ENCODE data around the gene SUGCT. TPM values are rescaled to one million over a fixed set of nuclear protein-coding genes. Genes with fewer than 3 reads are reported as not detected.

SUGCT gene
- total RNA-seq, 3 donors from 2014 or later (not counting 1 experiment from before 2014, with no cell fraction given), result 0.40 to 0.59 TPM; not detected in 1

DNA sequence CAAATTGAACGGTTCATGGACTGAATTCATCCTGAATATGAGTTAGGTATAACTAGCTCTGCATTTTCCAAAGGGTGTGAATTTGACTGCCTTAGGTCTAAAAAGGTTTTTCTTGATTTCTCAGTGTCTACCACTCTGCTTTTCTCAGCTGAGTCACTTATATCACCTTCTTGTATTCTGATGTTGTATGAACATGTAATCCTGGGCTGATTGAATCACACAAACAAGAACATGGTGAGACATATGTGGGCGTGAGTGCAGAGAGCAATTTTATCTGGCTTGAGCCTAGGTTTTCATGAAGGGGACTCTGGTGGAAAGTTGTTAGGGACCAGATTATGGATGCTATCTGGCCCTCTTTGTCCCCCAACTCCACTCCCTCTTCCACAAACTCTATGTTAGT is 239.8 kb downstream of the SUGCT start:
- Mint-ChIP-seq H3K36me3 (no peaks in the 10 kb centered on the region), H3K27ac (no peak overlapping the region), H3K9me3 (peaks cover 0 to 5% of the 10 kb centered on the region in 2 donors), H3K4me3 (no peak overlapping the region), H3K27me3 (ENCODE audit: low read depth in 2 of 2) (no peaks in the 10 kb centered on the region), H3K4me1 (no peaks in the 10 kb centered on the region)
- Histone ChIP-seq H3K27me3 (ENCODE audit: control insufficient read depth, insufficient read depth, low read length) (no peaks in the 10 kb centered on the region), H3K4me1 (ENCODE audit: control insufficient read depth, insufficient read depth, low read length) (no peaks in the 10 kb centered on the region), H3K36me3 (ENCODE audit: control insufficient read depth, insufficient read depth, low read length) (no peaks in the 10 kb centered on the region), H3K9me3 (ENCODE audit: control insufficient read depth, insufficient read depth, low read length) (no peaks in the 10 kb centered on the region), H3K27ac (ENCODE audit: low read length) (no peak overlapping the region), H3K4me3 (ENCODE audit: low read length) (no peak overlapping the region)
- TF ChIP-seq CTCF (IDR thresholded peaks at IDR 0.05), result no peak
- DNase-seq (no peak), ATAC-seq (no peak)
- WGBS (ENCODE audit: insufficient coverage), result 76% methylated on average over 2 of the region's 2 CpGs
- intact Hi-C loops (cut with micrococcal nuclease), result no loop called here

- no peak for ATAC-seq
- intact Hi-C loops (cut with micrococcal nuclease), result no loop called here
- H3K9me3 ChIP-seq (ENCODE audit: control insufficient read depth, insufficient read depth, low read length), result no peaks in the 10 kb centered on the region
- TF ChIP-seq CTCF (IDR thresholded peaks at IDR 0.05), result no peak
- H3K27me3 ChIP-seq (ENCODE audit: control insufficient read depth, insufficient read depth, low read length), result no peaks in the 10 kb centered on the region
- peaks cover 0 to 5% of the 10 kb centered on the region in 2 donors for H3K9me3 Mint-ChIP-seq
- DNase-seq, result no peak
- 90% methylated on average over 4 of the region's 4 CpGs for whole genome bisulfite sequencing (ENCODE audit: insufficient coverage)
- no peak overlapping the region for H3K27ac Mint-ChIP-seq
- no peak overlapping the region for H3K27ac ChIP-seq (ENCODE audit: low read length)
- H3K27me3 Mint-ChIP-seq (ENCODE audit: low read depth in 2 of 2), result no peaks in the 10 kb centered on the region
- H3K4me3 ChIP-seq (ENCODE audit: low read length), result no peak overlapping the region
- H3K4me1 Mint-ChIP-seq, result no peaks in the 10 kb centered on the region
- H3K4me3 Mint-ChIP-seq, result no peak overlapping the region
- H3K4me1 ChIP-seq (ENCODE audit: control insufficient read depth, insufficient read depth, low read length), result no peaks in the 10 kb centered on the region
- no peaks in the 10 kb centered on the region for H3K36me3 Mint-ChIP-seq
- no peaks in the 10 kb centered on the region for H3K36me3 ChIP-seq (ENCODE audit: control insufficient read depth, insufficient read depth, low read length)
These were observed 245.3 kb downstream of the SUGCT start for GRCh38 chr7:40380111-40380510.

GRCh38 chr7:40382145-40382544 is 247.3 kb downstream of the SUGCT start:
- no CpG with 5 or more reads among the region's 1 CpG for WGBS (ENCODE audit: insufficient coverage)
- DNase-seq (no peak), ATAC-seq (no peak)
- Histone ChIP-seq H3K4me1 (ENCODE audit: control insufficient read depth, insufficient read depth, low read length) (no peaks in the 10 kb centered on the region), H3K4me3 (ENCODE audit: low read length) (no peak overlapping the region), H3K9me3 (ENCODE audit: control insufficient read depth, insufficient read depth, low read length) (no peaks in the 10 kb centered on the region), H3K27me3 (ENCODE audit: control insufficient read depth, insufficient read depth, low read length) (no peaks in the 10 kb centered on the region), H3K27ac (ENCODE audit: low read length) (no peak overlapping the region), H3K36me3 (ENCODE audit: control insufficient read depth, insufficient read depth, low read length) (no peaks in the 10 kb centered on the region)
- peaks cover 0 to 5% of the 10 kb centered on the region in 2 donors for H3K9me3 Mint-ChIP-seq
- no peaks in the 10 kb centered on the region for H3K36me3 Mint-ChIP-seq
- H3K4me3 Mint-ChIP-seq, result no peak overlapping the region
- H3K27me3 Mint-ChIP-seq (ENCODE audit: low read depth in 2 of 2), result no peaks in the 10 kb centered on the region
- TF ChIP-seq CTCF (IDR thresholded peaks at IDR 0.05), result no peak
- intact Hi-C loops (cut with micrococcal nuclease), result no loop called here
- no peaks in the 10 kb centered on the region for H3K4me1 Mint-ChIP-seq
- H3K27ac Mint-ChIP-seq, result no peak overlapping the region

GRCh38 chr7:40393660-40394059 is 258.9 kb downstream of the SUGCT start:
- DNase-seq (no peak), ATAC-seq (no peak)
- no peaks in the 10 kb centered on the region for H3K4me1 ChIP-seq (ENCODE audit: control insufficient read depth, insufficient read depth, low read length)
- H3K4me1 Mint-ChIP-seq, result no peaks in the 10 kb centered on the region
- H3K9me3 ChIP-seq (ENCODE audit: control insufficient read depth, insufficient read depth, low read length), result peaks cover 3% of the 10 kb centered on the region
- H3K27ac ChIP-seq (ENCODE audit: low read length), result no peak overlapping the region
- no peaks in the 10 kb centered on the region for H3K36me3 Mint-ChIP-seq
- 65% methylated on average over 3 of the region's 3 CpGs for WGBS (ENCODE audit: insufficient coverage)
- H3K4me3 Mint-ChIP-seq, result no peak overlapping the region
- no peaks in the 10 kb centered on the region for H3K9me3 Mint-ChIP-seq
- H3K36me3 ChIP-seq (ENCODE audit: control insufficient read depth, insufficient read depth, low read length), result no peaks in the 10 kb centered on the region
- H3K27me3 ChIP-seq (ENCODE audit: control insufficient read depth, insufficient read depth, low read length), result no peaks in the 10 kb centered on the region
- no peak overlapping the region for H3K4me3 ChIP-seq (ENCODE audit: low read length)
- intact Hi-C loops (cut with micrococcal nuclease), result no loop called here
- H3K27ac Mint-ChIP-seq, result no peak overlapping the region
- TF ChIP-seq CTCF (IDR thresholded peaks at IDR 0.05), result no peak
- peaks cover 0 to 2% of the 10 kb centered on the region in 2 donors for H3K27me3 Mint-ChIP-seq (ENCODE audit: low read depth in 2 of 2)
